SK-N-SH (cell line): ENCODE results near the gene CAMK4.

Source experiments
- POLR2AphosphoS5 ChIP-seq: IDR thresholded peaks from 2 replicates; pipeline ENCODE4 v1.6.1; 2012; ENCODE audit warnings: low read depth, low read length
- RFX5 ChIP-seq: IDR thresholded peaks from 2 replicates; pipeline ENCODE4 v1.6.1; 2012; ENCODE audit warnings: mild to moderate bottlenecking, improper control_type of control experiment, low read length
- TAF1 ChIP-seq: IDR thresholded peaks from 2 replicates; pipeline ENCODE4 v1.6.1; 2012; ENCODE audit warnings: low read depth, mild to moderate bottlenecking, low read length, moderate library complexity, borderline replicate concordance
- TCF12 ChIP-seq: IDR thresholded peaks from 2 replicates; pipeline ENCODE4 v1.4.0; 2012
- TEAD4 ChIP-seq: IDR thresholded peaks from 2 replicates; pipeline ENCODE4 v1.4.0; 2012; ENCODE audit warnings: mild to moderate bottlenecking, borderline replicate concordance; ENCODE audit not compliant: insufficient read depth
- TF ChIP-seq, protein P1 (sequence below): fragments of 200-600 bp; sonication (generic); IDR thresholded peaks from 2 replicates; pipeline ENCODE4 v1.6.1; 2017; ENCODE audit warnings: antibody characterized with exemption, mild to moderate bottlenecking, moderate library complexity
- TF ChIP-seq, protein P2 (sequence below): IDR thresholded peaks from 2 replicates; pipeline ENCODE4 v1.4.0; 2012; ENCODE audit warnings: low read depth, borderline replicate concordance

- TF ChIP-seq RFX5 (no peak), POLR2AphosphoS5 (peak; percentile 72; the same call in 1 of the 2 replicates), TEAD4 (peak; percentile 75; the same call in 1 of the 2 replicates), TCF12 (peak; percentile 88), TAF1 (no peak)
- TF ChIP-seq, protein P1, sequence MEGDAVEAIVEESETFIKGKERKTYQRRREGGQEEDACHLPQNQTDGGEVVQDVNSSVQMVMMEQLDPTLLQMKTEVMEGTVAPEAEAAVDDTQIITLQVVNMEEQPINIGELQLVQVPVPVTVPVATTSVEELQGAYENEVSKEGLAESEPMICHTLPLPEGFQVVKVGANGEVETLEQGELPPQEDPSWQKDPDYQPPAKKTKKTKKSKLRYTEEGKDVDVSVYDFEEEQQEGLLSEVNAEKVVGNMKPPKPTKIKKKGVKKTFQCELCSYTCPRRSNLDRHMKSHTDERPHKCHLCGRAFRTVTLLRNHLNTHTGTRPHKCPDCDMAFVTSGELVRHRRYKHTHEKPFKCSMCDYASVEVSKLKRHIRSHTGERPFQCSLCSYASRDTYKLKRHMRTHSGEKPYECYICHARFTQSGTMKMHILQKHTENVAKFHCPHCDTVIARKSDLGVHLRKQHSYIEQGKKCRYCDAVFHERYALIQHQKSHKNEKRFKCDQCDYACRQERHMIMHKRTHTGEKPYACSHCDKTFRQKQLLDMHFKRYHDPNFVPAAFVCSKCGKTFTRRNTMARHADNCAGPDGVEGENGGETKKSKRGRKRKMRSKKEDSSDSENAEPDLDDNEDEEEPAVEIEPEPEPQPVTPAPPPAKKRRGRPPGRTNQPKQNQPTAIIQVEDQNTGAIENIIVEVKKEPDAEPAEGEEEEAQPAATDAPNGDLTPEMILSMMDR = no peak
- TF ChIP-seq, protein P2, sequence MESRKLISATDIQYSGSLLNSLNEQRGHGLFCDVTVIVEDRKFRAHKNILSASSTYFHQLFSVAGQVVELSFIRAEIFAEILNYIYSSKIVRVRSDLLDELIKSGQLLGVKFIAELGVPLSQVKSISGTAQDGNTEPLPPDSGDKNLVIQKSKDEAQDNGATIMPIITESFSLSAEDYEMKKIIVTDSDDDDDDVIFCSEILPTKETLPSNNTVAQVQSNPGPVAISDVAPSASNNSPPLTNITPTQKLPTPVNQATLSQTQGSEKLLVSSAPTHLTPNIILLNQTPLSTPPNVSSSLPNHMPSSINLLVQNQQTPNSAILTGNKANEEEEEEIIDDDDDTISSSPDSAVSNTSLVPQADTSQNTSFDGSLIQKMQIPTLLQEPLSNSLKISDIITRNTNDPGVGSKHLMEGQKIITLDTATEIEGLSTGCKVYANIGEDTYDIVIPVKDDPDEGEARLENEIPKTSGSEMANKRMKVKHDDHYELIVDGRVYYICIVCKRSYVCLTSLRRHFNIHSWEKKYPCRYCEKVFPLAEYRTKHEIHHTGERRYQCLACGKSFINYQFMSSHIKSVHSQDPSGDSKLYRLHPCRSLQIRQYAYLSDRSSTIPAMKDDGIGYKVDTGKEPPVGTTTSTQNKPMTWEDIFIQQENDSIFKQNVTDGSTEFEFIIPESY = no peak
These were observed 230.0 kb downstream of the CAMK4 start for GRCh38 chr5:111454198-111454622.
